HepG2 (cell line): Measurements from ENCODE around the gene DLL1.

Source experiments
- CREB1 ChIP-seq, 2 experiments: fragments of 450-650 bp in 1 of 2; IDR thresholded peaks; 2 replicates each; pipeline ENCODE4 v1.6.1; 2016 to 2017; ENCODE audit warnings: control low read depth in 1 of 2, mild to moderate bottlenecking in 1 of 2, missing compliant biosample characterization in 1 of 2, missing genetic modification characterization in 1 of 2
- CTCF ChIP-seq: sonication (generic); formaldehyde crosslinking; IDR thresholded peaks from 2 replicates; pipeline ENCODE4 v1.5.0; 2020; ENCODE audit warnings: mild to moderate bottlenecking, missing genetic modification reagents, moderate library complexity
- ESRRA ChIP-seq: sonication (generic); formaldehyde crosslinking; IDR thresholded peaks from 2 replicates; pipeline ENCODE4 v1.5.1; 2020; ENCODE audit warnings: mild to moderate bottlenecking, low read depth, missing genetic modification reagents
- ETV6 ChIP-seq: sonication (generic); formaldehyde crosslinking; conservative IDR thresholded peaks from 2 replicates; pipeline ENCODE4 v1.4.0; 2020; ENCODE audit warnings: missing genetic modification reagents
- PBX3 ChIP-seq: sonication (generic); formaldehyde crosslinking; IDR thresholded peaks from 2 replicates; pipeline ENCODE4 v1.8.1; 2023; ENCODE audit warnings: missing genetic modification reagents, inconsistent platforms, borderline replicate concordance
- POLR2AphosphoS5 ChIP-seq: IDR thresholded peaks from 2 replicates; pipeline ENCODE4 v1.6.1; 2012; ENCODE audit warnings: low read depth, low read length
- YY1 ChIP-seq: IDR thresholded peaks from 2 replicates; pipeline ENCODE4 v1.6.1; 2011; ENCODE audit warnings: low read length, low read depth, moderate library complexity, mild to moderate bottlenecking; ENCODE audit not compliant: insufficient read depth, insufficient replicate concordance
- ZNF558 ChIP-seq: sonication (generic); formaldehyde crosslinking; IDR thresholded peaks from 2 replicates; pipeline ENCODE4 v1.9.0; 2022; ENCODE audit warnings: mild to moderate bottlenecking, missing genetic modification reagents, borderline replicate concordance
- ZNF589 ChIP-seq: sonication (generic); formaldehyde crosslinking; conservative IDR thresholded peaks from 2 replicates; pipeline ENCODE4 v1.8.0; 2022; ENCODE audit warnings: mild to moderate bottlenecking, moderate library complexity, missing genetic modification reagents

GRCh38 chr6:170262489-170263088 is 28.3 kb downstream of the DLL1 start:
- no peak for TF ChIP-seq YY1
- TF ChIP-seq PBX3 (CRISPR knock-in tag) = no peak
- TF ChIP-seq POLR2AphosphoS5 = no peak
- TF ChIP-seq ZNF558 (CRISPR knock-in tag) = no peak
- TF ChIP-seq ESRRA (CRISPR knock-in tag) = no peak
- no peak for TF ChIP-seq ZNF589 (CRISPR knock-in tag)
- no peak for TF ChIP-seq ETV6
- no peak for TF ChIP-seq CREB1 (IDR thresholded peaks at IDR 0.05)
- TF ChIP-seq CREB1 (CRISPR knock-in tag; IDR thresholded peaks at IDR 0.05) = no peak
- no peak for TF ChIP-seq CTCF (CRISPR knock-in tag)
